ENCODE measurements around the gene F2RL3.

GRCh38 chr19:16886305-16886880 is 2.4 kb upstream of the F2RL3 start:
- TF ChIP-seq POLR2AphosphoS5 (IDR thresholded peaks at IDR 0.05) (peak; percentile 30), POLR2A (IDR thresholded peaks at IDR 0.05) (no peak)
- TF ChIP-seq, protein P1, sequence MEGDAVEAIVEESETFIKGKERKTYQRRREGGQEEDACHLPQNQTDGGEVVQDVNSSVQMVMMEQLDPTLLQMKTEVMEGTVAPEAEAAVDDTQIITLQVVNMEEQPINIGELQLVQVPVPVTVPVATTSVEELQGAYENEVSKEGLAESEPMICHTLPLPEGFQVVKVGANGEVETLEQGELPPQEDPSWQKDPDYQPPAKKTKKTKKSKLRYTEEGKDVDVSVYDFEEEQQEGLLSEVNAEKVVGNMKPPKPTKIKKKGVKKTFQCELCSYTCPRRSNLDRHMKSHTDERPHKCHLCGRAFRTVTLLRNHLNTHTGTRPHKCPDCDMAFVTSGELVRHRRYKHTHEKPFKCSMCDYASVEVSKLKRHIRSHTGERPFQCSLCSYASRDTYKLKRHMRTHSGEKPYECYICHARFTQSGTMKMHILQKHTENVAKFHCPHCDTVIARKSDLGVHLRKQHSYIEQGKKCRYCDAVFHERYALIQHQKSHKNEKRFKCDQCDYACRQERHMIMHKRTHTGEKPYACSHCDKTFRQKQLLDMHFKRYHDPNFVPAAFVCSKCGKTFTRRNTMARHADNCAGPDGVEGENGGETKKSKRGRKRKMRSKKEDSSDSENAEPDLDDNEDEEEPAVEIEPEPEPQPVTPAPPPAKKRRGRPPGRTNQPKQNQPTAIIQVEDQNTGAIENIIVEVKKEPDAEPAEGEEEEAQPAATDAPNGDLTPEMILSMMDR (IDR thresholded peaks at IDR 0.05): no peak
